SKM-1 (cell line): Measurements from ENCODE around the gene RAB30.

Source experiments
- DNase-seq: peaks from one replicate; lab custom pipeline; 2025; ENCODE audit not compliant: unreplicated experiment; lab: John Stamatoyannopoulos, UW

Gene RAB30

GRCh38 chr11:83041126-83041525 is 30.6 kb downstream of the RAB30 start:
- no peak for DNase-seq

GRCh38 chr11:83039566-83039965 is 32.1 kb downstream of the RAB30 start:
- DNase-seq: no peak

GRCh38 chr11:83037877-83038276 is 33.8 kb downstream of the RAB30 start:
- no peak for DNase-seq

GRCh38 chr11:83036701-83037100 is 35.0 kb downstream of the RAB30 start:
- no peak for DNase-seq

GRCh38 chr11:83035070-83035854 is 36.4 kb downstream of the RAB30 start:
- DNase-seq: no peak

- DNase-seq: no peak
These were observed 37.1 kb downstream of the RAB30 start for GRCh38 chr11:83034673-83035014.

GRCh38 chr11:83033972-83034672 is 37.6 kb downstream of the RAB30 start:
- DNase-seq: no peak

- DNase-seq: no peak
These were observed 38.3 kb downstream of the RAB30 start for GRCh38 chr11:83033371-83033770.

- DNase-seq: no peak
These were observed 40.6 kb downstream of the RAB30 start for GRCh38 chr11:83031127-83031526.

- no peak for DNase-seq
These were observed 43.9 kb downstream of the RAB30 start for GRCh38 chr11:83027794-83028193.

GRCh38 chr11:83027289-83027688 is 44.4 kb downstream of the RAB30 start:
- DNase-seq: no peak

- DNase-seq: no peak
These were observed 45.5 kb downstream of the RAB30 start for GRCh38 chr11:83026229-83026628.

GRCh38 chr11:83025267-83025704 is 46.4 kb downstream of the RAB30 start:
- DNase-seq: no peak

GRCh38 chr11:83024270-83024854 is 47.3 kb downstream of the RAB30 start:
- DNase-seq: no peak

- DNase-seq: no peak
These were observed 48.3 kb downstream of the RAB30 start for GRCh38 chr11:83023410-83023809.

GRCh38 chr11:83021780-83022125 is 49.9 kb downstream of the RAB30 start:
- no peak for DNase-seq

GRCh38 chr11:83020942-83021779 is 50.5 kb downstream of the RAB30 start:
- DNase-seq: no peak

- DNase-seq: no peak
These were observed 51.7 kb downstream of the RAB30 start for GRCh38 chr11:83019888-83020579.

GRCh38 chr11:83014951-83015350 is 56.7 kb downstream of the RAB30 start:
- no peak for DNase-seq

- no peak for DNase-seq
These were observed 59.3 kb downstream of the RAB30 start for GRCh38 chr11:83012168-83013067.
